Measurements from ENCODE around the gene PDK4. TPM values are rescaled to one million over a fixed set of nuclear protein-coding genes. Genes with fewer than 3 reads are reported as not detected.

The PDK4 gene
- total RNA-seq, 2 experiments from 2014 or later = not detected

- no TSS peak for BruUV-seq (replicated peaks)
- Histone ChIP-seq H3K79me2 (ENCODE audit: insufficient read depth, low read depth, low read length) (no peaks in the 10 kb centered on the region), H3K9me3 (ENCODE audit: low read length) (no peaks in the 10 kb centered on the region), H3K27ac (ENCODE audit: low read depth, low read length, poor library complexity, severe bottlenecking) (no peak overlapping the region), H3K36me3 (ENCODE audit: insufficient read depth, low read length) (no peaks in the 10 kb centered on the region), H4K20me1 (ENCODE audit: insufficient read depth, low read length) (no peaks in the 10 kb centered on the region), H3K4me3 (ENCODE audit: low read depth, low read length, poor library complexity, severe bottlenecking) (no peak overlapping the region), H3K4me1 (ENCODE audit: insufficient read depth, low read length, poor library complexity, severe bottlenecking) (no peaks in the 10 kb centered on the region), H2AFZ (ENCODE audit: low read length) (no peak overlapping the region), H3K9me2 (ENCODE audit: insufficient read depth, low read length) (no peaks in the 10 kb centered on the region), H3K4me2 (ENCODE audit: low read length) (no peak overlapping the region)
- intact Hi-C loops (cut with micrococcal nuclease; ENCODE audit: unreplicated experiment) = no loop called here
- CTCF ChIA-PET (ENCODE audit: unreplicated experiment) = no interaction called here
- DNase-seq (ENCODE audit: low spot score) = no peak
- POLR2A ChIA-PET = no interaction called here
- TF ChIP-seq EZH2phosphoT487 (IDR thresholded peaks at IDR 0.05; ENCODE audit: borderline replicate concordance, low read depth, low read length) (no peak), CTCF (conservative IDR thresholded peaks at IDR 0.05; ENCODE audit: low read length) (no peak)
Observed at GRCh38 chr7:95550546-95550945, 45.8 kb downstream of the PDK4 start.

GRCh38 chr7:95549818-95550529, 46.3 kb downstream of the PDK4 start:
- Histone ChIP-seq H3K4me2 (ENCODE audit: low read length) (no peak overlapping the region), H4K20me1 (ENCODE audit: insufficient read depth, low read length) (no peaks in the 10 kb centered on the region), H3K79me2 (ENCODE audit: insufficient read depth, low read depth, low read length) (no peaks in the 10 kb centered on the region), H3K4me3 (ENCODE audit: low read depth, low read length, poor library complexity, severe bottlenecking) (no peak overlapping the region), H3K9me3 (ENCODE audit: low read length) (no peaks in the 10 kb centered on the region), H3K4me1 (ENCODE audit: insufficient read depth, low read length, poor library complexity, severe bottlenecking) (no peaks in the 10 kb centered on the region), H3K36me3 (ENCODE audit: insufficient read depth, low read length) (no peaks in the 10 kb centered on the region), H3K9me2 (ENCODE audit: insufficient read depth, low read length) (no peaks in the 10 kb centered on the region), H2AFZ (ENCODE audit: low read length) (no peak overlapping the region), H3K27ac (ENCODE audit: low read depth, low read length, poor library complexity, severe bottlenecking) (no peak overlapping the region)
- ChIA-PET POLR2A (no interaction called here), CTCF (ENCODE audit: unreplicated experiment) (no interaction called here)
- no peak for DNase-seq (ENCODE audit: low spot score)
- TF ChIP-seq EZH2phosphoT487 (IDR thresholded peaks at IDR 0.05; ENCODE audit: borderline replicate concordance, low read depth, low read length) = no peak
- no peak for TF ChIP-seq CTCF (conservative IDR thresholded peaks at IDR 0.05; ENCODE audit: low read length)
- BruUV-seq (replicated peaks) = no TSS peak
- intact Hi-C loops (cut with micrococcal nuclease; ENCODE audit: unreplicated experiment) = no loop called here
